Measurements from ENCODE around the gene IMMP2L. TPM values are rescaled to one million over a fixed set of nuclear protein-coding genes. Genes with fewer than 3 reads are reported as not detected.
"Not testable (repeated sequence)": the region's sequence is repeated elsewhere in the genome, so short reads cannot be mapped to it uniquely, and the experiment has no call there.

IMMP2L gene
- total RNA-seq, 1 donor from 2014 or later, result 16.7 TPM

DNA sequence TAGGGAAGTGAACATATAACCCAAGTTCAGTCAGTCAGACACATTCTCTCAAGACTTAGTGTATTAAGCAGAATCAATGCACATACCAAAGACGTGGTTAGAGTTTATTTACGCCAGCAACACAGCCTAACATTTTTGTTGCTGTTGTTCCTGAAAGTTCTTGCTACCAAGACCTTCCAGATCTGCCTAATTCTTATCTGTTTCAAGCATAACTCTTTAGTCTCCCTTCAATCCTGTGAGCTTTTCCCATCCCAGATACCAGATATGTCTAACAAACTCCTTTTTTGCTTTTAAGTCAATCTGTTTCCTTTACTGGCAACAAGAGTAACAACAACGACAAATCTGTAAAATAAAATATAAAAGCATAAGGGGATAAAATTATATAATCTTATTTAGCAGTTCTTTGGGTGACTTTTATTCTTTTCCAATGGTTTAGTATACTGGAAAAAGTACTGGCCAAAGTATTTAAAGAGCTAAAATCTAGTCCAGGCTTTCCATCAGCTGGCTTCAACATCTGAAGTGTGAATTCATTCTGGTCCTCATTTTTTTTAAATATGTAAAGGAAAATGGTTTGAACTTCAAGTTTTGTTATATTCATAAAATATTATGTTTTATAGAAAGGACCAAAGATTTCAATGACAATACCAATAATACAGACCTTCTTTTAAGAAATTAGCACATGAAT is 193.8 kb downstream of the IMMP2L start:
- no peak for DNase-seq (ENCODE audit: low spot score)
- intact Hi-C loops (cut with DNase I), result no loop called here

DNA sequence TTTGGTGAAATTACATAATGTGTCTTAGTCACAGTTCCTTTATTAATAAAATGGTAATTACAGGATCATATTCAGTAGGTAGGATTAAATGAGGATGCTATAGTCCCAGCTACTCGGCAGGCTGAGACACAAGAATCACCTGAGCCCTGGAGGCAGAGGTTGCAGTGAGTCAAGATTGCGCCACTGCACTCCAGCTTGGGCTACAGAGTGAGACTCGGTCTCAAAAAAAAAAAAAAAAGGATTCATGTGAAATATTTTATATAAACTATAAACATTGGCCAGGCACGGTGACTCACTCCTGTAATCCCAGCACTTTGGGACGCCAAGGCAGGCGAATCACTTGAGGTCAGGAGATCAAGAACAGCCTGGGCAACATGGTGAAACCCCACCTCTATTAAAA is 197.9 kb downstream of the IMMP2L start:
- DNase-seq (ENCODE audit: low spot score), result no peak
- intact Hi-C loops (cut with DNase I), result no loop called here

DNA sequence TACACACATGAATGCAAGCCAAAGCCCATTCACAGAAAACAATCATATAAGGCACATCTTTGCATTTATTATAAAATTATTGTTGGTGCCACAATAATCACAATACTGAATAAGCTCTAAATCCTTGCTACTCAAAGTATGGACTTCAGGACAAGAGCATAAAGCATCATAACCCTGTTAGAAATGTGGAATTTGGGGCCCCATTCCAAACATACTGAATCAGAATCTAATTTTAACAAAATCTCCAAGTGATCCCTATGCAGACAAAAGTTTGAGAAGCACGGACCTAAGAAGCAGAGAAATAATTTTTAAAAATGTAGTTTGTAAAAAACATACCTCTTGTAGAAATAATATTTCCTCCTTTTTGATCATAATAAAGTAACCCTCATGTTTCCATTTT is 199.2 kb downstream of the IMMP2L start:
- intact Hi-C loops (cut with DNase I), result no loop called here
- DNase-seq (ENCODE audit: low spot score), result no peak

DNA sequence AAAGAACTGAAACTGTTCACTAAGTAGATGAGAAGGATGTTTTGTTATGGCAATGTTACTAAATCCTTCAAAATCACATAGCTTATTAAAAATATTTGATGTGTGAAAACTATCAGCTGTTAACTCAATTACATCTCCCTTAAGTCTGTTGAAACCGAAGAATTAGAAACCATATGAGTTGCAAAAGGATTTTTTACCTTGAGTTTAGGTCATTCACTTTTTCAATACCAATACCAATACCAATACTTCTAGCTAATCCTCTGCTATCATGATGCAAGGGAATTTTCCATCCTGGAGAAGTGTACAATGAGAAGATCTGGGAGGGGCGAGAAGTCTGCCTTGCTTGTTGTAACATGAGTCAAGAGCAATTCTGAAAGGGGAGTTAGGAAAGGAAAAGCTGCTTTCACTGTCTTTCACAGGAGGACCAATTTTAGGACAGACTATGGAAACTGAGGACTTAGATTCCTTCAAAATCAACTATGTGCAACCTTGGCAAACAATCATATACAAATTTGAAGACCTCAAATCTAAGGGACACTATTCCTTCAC is 199.7 kb downstream of the IMMP2L start:
- no peak for DNase-seq (ENCODE audit: low spot score)

DNA sequence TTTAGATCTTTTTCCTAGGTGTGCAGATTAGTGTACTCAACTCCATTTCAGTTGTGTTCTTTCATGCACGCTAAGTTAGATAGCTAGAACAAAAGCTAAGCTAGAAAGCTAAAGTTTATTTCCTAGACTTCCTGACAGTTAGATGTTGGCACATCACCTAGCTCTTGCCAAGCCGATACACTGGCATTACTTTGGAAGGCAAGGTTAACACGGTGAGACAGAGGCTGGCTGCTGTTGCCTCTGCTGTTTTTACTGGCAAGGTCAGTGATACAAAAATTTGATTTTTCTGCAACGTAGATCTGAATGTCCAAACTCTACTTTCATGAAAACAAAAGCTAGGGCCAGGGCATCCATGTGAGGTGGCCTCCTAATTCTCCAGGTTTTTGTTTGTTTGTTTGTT is 203.4 kb downstream of the IMMP2L start:
- intact Hi-C loops (cut with DNase I), result no loop called here
- DNase-seq (ENCODE audit: low spot score), result no peak

More for the DNA sequence above, 199.7 kb downstream of the IMMP2L start:
- intact Hi-C loops (cut with DNase I), result no loop called here

DNA sequence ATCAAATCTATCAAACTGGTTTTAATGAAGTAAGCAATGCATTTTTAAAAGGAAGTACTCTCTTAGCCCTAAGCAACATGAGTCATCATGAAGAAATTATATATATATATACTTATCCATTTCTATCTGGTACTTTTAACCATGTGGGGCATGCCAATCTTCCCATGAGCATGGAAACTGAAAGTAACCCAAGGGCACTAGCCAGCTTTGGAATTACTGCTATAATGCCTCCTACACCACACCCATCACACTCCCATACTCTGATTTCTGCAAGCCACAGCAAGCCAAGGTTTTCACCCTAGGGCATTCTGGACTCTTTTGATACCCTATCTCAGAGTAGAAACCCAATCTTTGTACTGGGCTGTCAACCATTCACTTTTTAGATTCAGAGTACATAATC is 204.6 kb downstream of the IMMP2L start:
- intact Hi-C loops (cut with DNase I), result no loop called here
- no peak for DNase-seq (ENCODE audit: low spot score)

DNA sequence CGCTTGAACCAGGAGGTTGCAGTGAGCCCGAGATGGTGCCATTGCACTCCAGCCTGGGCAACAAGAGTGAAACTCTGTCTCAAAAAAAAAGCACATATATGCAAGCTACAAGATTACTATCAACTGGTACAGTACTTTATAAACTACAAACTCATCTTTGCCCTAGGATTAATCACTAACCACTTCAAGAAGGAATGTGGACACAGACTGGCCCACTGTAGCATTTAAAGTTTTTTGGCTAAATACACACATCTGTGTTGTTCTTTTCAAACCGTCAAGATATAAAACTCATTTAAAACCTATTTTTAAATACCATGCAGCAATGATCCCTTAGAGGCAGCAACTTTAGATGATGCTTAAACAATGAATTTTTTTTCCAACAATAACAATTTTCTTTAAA is 205.4 kb downstream of the IMMP2L start:
- intact Hi-C loops (cut with DNase I), result no loop called here
- no peak for DNase-seq (ENCODE audit: low spot score)

DNA sequence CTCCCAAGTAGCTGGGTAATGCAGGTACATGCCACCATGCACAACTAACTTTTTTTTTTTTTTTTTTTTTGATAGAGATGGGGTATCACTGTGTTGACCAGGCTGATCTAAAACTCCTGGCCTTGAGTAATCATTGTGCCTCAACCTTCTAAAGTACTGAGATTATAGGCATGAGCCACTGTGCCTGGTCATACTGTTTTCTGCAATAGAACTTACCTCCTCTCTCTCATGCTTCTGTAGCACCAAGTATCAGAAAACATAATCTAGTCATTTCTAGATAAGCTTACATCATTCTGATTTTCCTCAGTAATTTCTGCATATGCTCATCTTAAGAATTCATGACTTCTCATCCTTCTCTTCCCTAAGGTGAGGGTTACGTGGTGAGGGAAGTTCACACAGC is 210.0 kb downstream of the IMMP2L start:
- intact Hi-C loops (cut with DNase I), result no loop called here
- DNase-seq (ENCODE audit: low spot score), result no peak

DNA sequence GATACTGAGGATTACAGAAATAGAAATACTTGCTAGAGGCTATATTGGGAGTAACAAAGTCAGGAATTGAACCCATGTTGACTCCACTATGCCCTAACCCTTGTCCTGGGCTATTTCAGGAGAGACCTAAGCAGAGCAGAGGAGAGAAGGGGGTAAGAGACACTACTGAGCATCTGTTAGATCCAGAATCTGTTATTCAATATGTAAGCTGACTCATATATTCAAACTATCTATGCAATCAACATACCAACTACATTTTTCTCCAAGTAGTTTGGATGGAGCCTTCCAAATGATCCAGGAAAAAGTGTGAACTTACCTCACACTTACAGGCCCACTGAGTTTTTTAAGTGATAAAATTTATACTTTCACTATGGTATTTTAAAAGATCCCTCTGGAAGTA is 216.1 kb downstream of the IMMP2L start:
- DNase-seq (ENCODE audit: low spot score), result no peak
- intact Hi-C loops (cut with DNase I), result no loop called here

DNA sequence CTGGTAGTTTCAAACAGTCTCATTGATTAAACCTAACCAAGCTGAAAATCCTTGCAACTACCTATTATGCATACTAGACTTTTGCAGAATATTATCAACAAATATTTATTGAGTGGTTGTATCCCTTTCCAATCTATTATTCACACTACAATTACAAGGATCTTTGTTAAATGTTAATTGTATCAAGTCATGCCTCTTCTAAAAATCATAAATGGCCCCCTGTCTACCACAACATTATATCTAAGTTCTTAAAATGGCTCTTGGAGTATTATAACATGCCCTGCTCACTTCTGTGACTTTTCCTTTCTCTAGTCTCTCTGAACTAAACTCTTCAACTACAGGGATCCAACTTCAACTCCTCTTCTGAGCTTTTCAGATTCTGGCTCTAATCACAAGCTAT is 219.3 kb downstream of the IMMP2L start:
- no peak for DNase-seq (ENCODE audit: low spot score)
- intact Hi-C loops (cut with DNase I), result no loop called here

DNA sequence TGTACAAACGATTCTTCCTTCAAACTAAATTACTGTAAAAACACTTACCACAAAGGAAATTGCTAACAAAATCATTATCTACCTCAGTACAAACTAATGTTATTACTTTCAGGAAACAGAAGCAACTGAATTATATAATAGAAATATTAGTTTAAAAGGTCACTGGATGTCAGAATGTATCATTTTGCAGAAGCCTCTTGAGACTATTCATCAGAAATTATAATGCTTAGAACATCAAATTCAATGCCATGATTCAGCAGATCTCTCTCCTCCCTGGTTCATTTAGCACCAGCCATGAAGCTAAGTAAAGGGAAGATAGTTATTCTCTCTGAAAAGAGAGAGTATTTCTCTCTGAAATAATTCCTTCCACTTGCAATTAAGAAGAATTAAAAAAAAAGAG is 223.3 kb downstream of the IMMP2L start:
- intact Hi-C loops (cut with DNase I), result no loop called here
- no peak for DNase-seq (ENCODE audit: low spot score)

DNA sequence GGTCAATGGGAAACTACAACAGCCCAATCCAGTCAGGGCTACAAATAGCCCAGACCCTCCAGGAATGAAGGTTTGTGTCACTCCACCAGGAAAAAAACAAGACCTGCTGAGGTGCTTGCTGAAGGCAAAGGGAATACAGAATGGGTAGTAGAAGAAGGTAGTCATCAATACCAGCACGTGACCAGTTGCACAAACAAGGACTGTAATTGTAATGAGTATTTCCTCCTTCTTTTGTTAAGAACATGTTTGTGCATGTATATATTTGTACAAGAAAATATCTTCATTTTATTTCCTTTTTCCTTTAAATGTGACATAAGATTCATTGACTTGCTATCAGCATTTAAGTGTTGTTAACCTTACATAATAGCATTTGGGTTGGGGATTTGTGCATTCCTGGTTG is 229.3 kb downstream of the IMMP2L start:
- intact Hi-C loops (cut with DNase I), result no loop called here
- DNase-seq (ENCODE audit: low spot score), result no peak

DNA sequence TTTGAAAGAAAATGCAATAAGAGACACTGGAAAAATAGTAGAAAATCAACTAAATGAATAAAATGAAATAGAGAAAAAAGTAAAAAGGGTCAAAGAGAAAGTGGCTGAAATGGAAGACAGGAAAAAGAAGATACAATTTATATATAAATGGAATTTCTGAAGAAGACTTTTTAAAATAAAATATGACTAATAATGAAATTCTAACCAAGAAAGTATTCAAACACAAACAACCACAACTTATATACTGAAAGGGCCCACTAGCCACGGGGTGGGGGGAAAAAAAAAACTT is 232.1 kb downstream of the IMMP2L start:
- no peak for DNase-seq (ENCODE audit: low spot score)
- intact Hi-C loops (cut with DNase I), result no loop called here

DNA sequence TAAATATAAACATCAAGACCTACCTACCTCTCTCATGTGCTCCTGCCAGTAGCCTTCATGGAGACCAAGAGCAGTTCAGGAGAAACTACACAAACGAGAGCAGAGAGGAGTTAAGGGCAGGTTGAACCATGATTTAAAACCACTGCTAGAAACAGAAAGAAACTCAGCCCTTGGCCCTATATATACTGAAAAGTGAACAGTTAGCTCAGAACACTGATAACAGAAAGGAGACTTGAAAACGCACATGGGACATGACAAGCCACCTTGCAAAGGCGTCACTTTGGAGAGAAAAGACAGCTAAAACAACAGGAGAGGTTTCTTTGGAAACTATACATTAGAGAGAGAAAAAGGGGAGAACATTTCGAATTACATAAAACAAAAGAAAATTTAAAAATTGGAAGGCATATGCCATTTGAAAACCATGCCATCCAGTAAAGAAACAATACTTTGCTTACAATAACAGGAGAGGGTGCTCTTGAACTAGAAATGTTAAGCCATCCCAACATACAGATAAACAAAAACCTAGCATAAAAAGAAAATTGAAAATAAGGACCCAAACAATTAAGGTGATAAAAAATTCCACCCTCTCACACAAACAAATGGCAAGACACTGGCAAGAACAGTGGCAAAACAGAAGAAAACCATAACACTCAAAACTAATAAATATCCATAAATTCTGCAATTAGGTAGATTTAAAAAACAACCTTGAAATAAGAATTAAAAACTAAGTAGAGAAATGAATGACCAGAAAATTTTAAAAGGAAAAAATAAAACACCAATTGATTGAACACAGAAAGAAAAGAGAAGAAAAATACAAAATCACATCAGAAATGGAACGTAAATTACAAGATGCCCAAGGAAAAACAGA is 232.7 kb downstream of the IMMP2L start:
- intact Hi-C loops (cut with DNase I), result no loop called here
- no peak for DNase-seq (ENCODE audit: low spot score)

DNA sequence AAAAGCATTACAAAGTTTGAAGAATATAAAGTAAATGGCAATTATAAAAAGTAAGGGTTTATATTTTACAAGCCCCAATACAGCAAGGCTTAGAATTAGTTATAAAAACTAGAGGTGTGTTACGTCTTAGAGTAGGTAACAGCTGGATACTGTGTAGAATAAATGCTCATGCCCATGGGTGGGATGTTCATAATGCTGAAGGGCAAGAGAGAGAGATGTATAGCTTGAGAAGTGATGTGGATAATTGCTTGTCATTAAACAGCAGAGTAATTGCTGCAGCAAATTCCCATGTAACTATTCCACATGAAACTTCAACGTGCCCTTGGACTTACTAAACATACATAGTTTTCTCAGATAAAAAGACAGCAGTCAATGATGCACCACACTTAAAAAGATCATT is 233.8 kb downstream of the IMMP2L start:
- intact Hi-C loops (cut with DNase I), result no loop called here
- no peak for DNase-seq (ENCODE audit: low spot score)

DNA sequence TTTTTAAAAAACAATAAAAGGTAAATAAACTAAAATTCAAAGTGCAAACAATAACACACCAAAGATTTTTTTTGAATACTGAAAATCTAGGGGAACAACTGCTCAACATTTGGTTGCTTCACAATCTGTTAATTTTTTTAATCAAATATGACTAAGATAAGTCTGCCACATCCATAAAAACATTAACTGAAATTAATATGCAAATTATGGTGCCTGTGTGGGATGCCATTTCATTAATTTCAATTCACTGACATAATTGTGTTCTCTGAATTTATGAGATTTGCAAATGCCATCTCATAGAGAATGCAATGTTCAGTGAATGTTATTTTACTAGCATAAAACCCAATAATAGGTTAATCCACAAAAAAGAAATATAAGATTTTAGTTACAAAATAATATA is 237.5 kb downstream of the IMMP2L start:
- DNase-seq (ENCODE audit: low spot score), result no peak
- intact Hi-C loops (cut with DNase I), result no loop called here

DNA sequence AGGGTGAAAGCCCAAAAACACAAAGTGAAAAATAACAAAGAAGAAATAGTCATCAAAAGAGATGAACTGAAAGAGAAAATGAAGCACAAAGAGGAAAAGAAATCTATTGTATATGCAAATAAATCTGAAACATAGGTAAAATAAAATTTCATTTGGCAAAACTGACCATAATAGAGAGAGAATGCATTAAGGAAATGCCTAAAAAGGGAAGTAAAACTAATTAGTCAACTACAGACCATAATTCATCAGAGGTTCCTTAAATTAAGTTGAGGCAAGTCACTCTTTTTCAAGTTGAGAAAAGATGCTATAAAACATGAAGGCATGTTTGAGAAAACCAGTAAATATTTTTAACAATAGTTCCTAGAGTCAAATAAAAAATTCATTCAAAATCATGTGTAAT is 238.1 kb downstream of the IMMP2L start:
- intact Hi-C loops (cut with DNase I), result no loop called here
- no peak for DNase-seq (ENCODE audit: low spot score)

DNA sequence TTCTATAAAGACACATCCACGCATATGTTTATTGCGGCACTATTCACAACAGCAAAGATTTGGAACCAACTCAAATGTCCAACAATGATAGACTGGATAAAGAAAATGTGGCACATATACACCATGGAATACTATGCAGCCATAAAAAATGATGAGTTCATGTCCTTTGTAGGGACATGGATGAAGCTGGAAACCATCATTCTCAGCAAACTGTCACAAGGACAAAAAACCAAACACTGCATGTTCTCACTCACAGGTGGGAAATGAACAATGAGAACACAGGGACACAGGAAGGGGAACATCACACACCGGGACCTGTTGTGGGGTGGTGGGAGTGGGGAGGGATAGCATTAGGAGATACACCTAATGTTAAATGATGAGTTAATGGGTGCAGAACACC is 238.6 kb downstream of the IMMP2L start:
- DNase-seq (ENCODE audit: low spot score); intact Hi-C loops (cut with DNase I): not testable (repeated sequence)

DNA sequence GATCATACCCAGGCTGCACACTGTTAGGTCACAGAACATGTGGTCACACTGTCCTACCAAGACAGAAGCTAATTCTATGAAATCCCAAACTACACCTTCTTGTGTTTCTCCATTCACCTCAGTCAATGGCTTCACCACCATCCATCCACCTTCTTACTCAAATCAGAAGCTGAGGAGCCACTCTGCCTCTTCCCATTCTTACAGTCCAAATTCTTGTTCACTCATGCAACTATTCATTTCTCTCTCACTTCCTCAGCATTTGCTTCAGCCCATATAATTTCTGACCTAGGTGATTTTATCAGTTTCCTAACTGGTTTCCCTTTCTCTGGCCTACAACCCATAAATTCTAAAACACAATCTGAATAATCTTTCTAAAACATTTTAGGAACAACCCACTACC is 242.2 kb downstream of the IMMP2L start:
- intact Hi-C loops (cut with DNase I), result no loop called here
- no peak for DNase-seq (ENCODE audit: low spot score)

DNA sequence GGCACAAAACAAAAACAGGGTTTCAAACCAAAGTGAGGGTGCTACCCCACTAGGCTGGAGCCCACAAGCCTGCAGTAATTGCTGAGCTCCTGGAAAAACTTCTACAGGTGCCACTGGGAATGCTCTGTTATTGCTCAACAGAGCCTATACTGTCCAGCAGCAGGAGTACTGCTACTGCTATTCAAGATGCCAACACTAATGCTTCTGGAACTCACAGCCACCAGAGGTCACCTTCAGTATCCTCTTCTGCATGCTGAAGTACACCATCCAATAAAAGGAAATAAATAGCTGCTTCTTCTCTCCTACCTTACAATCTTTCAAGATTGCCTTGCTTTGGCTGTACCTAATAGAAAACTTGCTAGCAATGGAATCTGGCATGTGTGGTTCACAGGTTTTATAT is 249.3 kb downstream of the IMMP2L start:
- no peak for DNase-seq (ENCODE audit: low spot score)
- intact Hi-C loops (cut with DNase I), result no loop called here

DNA sequence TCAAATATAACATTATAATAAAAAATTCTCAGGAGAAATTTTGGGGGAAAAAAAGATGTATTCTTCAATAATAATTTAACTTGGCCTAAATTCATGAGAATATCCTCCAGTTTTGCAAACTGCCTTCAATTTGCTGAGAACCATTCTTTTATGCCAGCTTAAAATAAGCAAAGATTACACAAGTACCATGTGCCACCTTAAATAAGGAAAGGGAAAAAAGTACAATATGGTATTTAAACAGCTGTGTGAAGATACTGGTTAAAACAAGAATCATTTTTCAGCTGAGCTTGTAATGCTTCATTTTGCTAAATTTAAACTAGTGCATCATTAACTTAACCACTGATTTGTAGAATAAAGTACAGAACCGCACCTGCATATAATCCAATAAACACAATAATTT is 253.6 kb downstream of the IMMP2L start:
- intact Hi-C loops (cut with DNase I), result no loop called here
- no peak for DNase-seq (ENCODE audit: low spot score)
